GM21367 (cell line): ENCODE results near the gene COX6A1.

ENCODE experiments used
- ATAC-seq: cut with Tn5 transposase; IDR thresholded peaks from one replicate; pipeline ENCODE4 v1.9.1; 2021; ENCODE audit not compliant: unreplicated experiment

The COX6A1 gene

GRCh38 chr12:120490325-120490724 is 52.4 kb downstream of the COX6A1 start:
- no peak for ATAC-seq
